ENCODE results near the gene PRSS12.

DNA sequence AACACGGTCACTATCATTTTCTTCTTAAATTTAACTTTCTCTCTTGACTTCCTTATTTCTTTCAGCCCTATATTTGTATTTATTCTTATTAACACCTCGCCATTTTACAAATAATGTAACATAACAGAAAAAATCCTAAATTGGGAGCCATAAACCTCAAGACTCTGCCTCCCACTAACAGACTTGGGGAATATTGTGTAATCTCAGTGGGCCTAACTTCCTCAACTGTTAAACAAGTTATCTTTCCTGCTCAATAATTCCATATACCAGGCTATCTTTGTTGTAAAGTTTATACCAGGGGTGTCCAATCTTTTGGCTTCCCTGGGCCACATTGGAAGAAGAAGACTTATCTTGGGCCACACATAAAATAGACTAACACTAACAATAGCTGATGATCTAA is 26.2 kb downstream of the PRSS12 start:
- TF ChIP-seq, protein P1, sequence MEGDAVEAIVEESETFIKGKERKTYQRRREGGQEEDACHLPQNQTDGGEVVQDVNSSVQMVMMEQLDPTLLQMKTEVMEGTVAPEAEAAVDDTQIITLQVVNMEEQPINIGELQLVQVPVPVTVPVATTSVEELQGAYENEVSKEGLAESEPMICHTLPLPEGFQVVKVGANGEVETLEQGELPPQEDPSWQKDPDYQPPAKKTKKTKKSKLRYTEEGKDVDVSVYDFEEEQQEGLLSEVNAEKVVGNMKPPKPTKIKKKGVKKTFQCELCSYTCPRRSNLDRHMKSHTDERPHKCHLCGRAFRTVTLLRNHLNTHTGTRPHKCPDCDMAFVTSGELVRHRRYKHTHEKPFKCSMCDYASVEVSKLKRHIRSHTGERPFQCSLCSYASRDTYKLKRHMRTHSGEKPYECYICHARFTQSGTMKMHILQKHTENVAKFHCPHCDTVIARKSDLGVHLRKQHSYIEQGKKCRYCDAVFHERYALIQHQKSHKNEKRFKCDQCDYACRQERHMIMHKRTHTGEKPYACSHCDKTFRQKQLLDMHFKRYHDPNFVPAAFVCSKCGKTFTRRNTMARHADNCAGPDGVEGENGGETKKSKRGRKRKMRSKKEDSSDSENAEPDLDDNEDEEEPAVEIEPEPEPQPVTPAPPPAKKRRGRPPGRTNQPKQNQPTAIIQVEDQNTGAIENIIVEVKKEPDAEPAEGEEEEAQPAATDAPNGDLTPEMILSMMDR (IDR thresholded peaks at IDR 0.05) = no peak
- no peak for TF ChIP-seq POLR2A (IDR thresholded peaks at IDR 0.05)
